Measurements from ENCODE around the gene NPW.

NPW gene

DNA sequence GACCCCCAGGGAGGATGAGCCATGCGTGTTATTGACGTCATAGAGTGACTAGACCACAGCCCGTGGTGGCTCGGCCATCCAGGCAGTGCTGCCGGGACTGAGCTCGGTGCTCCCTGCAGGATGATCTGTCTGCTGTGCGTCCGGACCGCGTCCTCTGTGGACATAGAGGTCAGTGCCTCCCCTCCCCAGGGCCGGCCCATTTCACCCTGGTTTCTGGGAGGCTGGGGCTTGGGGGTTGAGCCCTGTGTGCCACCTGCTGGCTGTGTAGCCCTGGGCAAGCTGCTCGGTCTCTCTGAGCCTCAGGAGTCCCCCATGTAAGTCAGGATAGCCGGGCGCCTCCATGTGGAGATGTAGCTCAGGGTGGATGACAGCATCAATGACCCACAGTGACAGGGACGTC, 36.5 kb downstream of the NPW start:
- DNase-seq = no peak

DNA sequence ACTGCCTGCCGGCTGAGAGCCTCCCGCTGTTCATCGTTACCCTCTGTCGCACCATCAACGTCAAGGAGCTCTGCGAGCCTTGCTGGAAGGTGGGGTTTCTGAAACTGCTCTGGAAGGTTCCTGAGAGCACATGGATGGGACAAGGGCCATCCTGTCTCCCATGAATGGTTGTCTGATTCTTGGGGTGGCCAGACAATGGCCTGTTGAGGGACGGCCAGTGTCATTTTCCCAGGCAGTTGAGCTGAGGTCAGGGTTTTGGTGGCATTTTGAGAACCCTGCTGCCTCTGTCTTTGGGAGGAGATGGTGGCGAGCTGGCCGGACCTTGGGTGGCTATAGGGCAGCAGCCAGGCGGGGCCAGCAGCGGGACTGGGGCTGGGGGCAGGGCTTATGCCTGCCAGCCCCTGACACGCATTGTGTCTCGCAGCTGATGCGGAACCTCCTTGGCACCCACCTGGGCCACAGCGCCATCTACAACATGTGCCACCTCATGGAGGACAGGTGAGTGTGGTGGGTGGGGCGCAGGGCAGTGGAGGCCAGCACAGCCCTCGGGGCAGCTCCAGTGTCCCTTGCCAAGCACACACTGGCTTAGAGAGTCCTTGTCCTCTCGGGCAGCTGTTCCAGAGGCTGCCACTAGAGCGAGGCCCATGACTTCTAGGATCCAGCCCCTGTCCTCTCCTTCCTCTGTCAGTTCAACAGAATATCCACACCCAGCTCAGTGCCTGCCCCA, 37.3 kb downstream of the NPW start:
- DNase-seq = no peak

DNA sequence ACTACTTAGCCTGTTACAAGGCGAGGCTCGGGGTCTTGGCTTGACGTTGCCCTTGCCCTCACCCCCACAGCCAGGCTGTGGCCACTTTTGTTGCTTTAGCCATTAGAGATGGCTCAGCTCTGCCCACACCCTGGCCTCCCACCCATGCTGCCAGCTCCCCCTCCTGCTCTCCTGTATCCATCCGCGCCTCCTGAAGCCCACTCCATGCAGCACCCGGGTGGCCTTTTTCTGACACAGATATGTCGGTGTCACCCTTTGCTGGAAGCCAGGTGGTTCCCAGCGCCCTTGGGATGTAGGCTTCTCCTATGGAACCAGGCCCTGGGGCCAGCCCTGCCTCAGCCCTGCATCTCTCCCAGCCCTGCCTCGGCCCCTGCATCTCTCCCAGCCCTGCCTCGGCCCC, 37.9 kb downstream of the NPW start:
- DNase-seq = no peak

DNA sequence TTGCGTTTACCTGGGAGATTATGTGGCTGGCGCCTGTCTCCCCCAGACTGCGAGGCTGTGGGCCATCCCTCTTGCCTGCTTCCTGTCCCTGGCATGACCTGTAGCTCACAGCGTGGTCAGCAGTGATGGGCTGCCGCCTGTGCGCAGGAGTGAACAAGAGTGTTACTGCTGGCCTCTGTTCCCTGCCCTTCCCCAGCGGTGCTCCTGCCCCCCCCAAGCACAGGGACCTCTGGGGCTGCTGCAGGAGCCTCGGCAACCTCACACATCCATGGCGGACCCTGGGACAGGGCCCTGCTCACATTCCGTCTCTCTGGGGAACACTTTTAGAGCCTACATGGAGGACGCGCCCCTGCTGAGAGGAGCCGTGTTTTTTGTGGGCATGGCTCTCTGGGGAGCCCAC, 38.8 kb downstream of the NPW start:
- no peak for DNase-seq

DNA sequence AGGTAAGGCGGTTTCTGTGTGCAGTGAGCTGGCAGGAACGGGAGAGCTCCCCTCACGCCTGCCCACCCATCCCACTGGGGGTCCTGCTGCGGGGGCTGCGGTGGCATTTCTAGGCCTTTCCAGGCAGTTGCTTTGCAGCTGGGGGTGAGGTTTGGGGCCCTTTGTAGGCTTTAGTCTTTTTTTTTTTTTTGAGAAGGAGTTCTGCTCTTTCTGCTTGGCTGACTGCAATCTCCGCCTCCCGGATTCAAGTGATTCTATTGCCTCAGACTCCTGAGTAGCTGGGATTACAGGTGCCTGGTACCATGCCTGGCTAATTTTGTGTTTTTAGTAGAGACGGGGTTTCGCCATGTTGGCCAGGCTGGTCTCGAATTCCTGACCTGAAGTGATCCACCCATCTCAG, 39.3 kb downstream of the NPW start:
- no peak for DNase-seq

DNA sequence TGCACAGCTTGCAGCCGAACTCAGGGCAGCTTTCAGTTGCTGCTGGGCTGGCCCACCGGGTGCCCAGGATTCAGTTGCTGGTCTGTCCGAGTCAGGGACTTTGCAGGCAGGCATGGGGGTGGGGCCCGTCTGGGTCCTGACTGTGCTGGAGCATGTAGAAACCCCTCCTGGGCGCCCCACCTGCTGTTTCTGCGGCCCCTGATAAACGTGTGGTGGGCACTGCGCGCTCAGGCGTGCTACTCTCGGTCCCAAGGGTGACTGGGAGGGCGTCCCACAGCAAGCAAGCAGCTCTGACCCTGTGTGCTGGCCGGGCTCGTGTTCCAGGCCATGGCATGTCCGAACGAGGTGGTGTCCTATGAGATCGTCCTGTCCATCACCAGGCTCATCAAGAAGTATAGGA, 40.8 kb downstream of the NPW start:
- DNase-seq = no peak

DNA sequence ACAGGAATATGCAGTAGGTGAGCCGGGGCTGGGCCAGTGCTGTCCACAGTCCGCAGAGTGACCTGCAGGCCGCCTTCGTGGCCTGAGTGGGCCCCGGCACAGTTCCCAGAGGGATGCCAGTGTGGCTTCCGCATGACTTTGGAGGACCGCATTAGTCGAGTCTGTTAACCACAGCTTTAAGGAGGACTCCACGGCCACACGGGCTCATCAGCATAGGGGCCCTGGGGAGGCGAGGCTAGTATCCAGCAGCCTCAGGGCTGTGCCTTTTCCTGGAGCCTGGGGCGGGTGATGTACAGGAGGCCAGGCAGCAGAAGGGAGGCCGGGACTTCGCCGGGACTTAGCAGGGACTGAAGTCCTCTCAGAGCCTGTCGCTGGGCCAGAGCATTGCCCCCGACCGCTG, 41.4 kb downstream of the NPW start:
- DNase-seq = no peak

DNA sequence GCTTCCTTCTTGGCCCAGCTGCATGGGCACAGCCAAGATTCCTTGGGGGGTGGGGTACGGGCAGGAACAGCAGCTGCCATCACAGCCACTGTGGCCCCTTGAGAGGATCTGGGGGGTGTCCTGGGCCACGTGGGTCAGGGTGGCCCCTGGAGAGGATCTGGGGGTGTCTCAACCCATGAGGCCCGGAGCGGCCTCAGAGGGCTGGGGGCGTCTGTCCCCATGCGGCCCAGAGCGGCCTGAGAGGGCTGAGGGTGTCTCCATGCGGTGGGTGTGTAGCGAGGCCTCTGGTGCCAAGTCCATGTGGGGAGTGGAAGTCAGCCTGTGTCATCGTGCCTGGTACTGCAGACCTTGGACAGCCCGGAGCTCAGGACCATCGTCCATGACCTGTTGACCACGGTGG, 41.9 kb downstream of the NPW start:
- DNase-seq = no peak

DNA sequence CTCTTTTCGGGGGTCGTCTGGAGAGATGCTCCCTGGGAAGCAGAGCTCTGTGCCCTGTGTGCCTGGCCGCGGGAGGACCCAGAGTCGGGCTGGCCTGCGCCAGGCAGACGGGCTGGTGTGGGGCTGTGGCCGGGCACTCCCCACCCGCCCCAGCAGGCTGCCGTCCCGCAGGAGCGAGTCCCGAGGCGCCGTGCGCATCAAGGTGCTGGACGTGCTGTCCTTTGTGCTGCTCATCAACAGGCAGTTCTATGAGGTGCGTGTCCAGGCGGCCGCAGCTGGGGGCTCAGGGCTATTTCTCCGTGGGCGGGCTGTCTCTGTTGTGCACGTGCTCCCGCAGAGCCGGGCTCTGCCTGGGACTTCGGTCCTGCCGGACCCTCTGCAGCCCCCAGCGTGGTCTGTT, 43.2 kb downstream of the NPW start:
- DNase-seq = no peak

DNA sequence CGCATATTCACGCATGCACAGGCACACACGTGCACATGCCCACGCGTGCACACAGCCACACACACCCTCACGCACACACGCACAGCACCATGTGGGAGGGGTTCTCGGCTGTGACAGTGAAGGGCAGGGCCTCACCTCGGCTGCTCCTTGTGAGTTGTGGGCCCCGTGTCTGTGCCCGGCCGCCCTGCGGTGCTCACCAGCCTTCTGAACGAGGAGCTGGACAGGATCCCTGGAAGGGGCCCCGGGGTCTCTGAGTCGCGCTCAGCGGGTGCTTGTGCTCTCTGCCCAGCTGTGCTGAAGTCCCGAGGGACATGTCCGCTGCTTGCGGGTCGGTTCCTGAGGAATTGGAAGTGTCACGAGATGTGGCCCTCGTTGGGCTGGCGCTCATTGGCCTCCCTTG, 44.3 kb downstream of the NPW start:
- DNase-seq = no peak

DNA sequence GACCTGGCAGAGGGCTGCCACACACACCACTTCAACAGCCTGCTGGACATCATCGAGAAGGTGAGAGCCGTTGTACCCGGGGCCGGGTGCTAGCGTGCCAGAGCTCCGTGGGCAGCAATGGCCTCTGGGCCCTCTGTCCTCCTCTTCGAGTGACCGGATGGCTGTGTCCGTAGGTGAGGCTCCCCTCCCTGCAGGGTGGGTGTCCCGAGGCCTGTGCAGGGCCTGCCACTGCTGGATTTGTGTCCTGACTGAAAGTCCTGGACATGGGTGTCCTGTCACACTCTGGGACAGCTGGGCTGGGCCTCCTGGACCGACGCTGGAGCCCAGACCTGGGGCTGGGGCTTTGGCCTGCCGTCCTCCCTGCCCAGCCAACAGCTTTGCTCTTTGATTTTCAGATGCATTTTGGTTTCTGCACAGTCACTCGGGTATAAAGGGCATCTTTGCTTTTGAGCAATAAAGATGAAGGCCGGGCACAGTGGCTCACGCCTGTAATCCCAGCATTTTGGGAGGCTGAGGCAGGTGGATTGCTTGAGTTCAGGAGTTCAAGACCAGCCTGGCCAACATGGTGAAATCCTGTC, 44.9 kb downstream of the NPW start:
- DNase-seq = no peak

DNA sequence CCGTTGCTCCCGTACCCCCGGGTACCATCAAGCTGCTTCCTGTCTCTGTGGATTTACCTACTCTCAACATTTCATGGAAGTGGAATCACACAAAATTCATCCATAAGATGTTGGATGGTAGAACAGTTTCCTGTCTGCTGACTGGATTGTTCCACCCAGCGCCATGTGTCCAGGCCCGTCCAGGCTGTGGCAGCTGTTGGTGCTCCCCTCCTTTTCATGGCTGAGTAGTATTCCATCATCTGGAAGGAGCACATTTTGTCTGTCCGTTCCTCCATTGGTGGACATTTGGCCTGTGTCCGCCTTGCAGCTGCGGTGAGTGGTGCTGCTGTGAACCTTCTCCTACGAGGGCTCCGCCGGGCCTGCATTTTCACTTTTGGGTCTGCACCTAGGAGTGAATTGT, 46.6 kb downstream of the NPW start:
- no peak for DNase-seq

Data from CD4-positive, alpha-beta T cell treated with Interferon gamma for 1 hour (primary cell).